ENCODE measurements around the gene C5orf15.
"Not testable (repeated sequence)": the region's sequence is repeated elsewhere in the genome, so short reads cannot be mapped to it uniquely, and the experiment has no call there.

C5orf15 gene

DNA sequence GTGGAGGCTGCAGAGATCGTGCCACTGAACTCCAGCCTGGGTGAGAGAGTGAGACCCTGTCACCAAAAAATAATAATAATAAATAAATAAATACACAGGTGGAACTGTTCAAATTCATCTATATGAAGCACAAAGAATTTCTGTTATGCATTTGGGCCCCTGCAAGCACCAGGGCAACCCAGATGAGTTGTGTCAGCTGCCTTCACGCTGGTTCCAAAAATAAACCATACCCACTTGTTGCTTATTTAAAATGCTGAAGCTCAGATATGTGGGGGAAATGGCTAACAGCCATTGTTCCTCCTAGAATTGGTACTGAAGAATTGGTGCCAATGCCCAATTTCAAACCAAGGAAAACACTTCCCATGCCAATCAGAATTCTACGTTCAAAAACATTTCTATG is 10.5 kb upstream of the C5orf15 start:
- no peak overlapping the region for H3K4me3 ChIP-seq (ENCODE audit: low read depth in 1 of 2, low read length in 2 of 2)
- peaks cover 23 to 89% of the 10 kb centered on the region in 2 donors for H3K36me3 ChIP-seq (ENCODE audit: control insufficient read depth in 1 of 2, insufficient read depth in 2 of 2, low read length in 2 of 2)
- no peak overlapping the region for H3K27ac ChIP-seq (ENCODE audit: low read depth, low read length)
- H3K9ac ChIP-seq (ENCODE audit: low read depth in 1 of 2, low read length in 2 of 2), result no peak overlapping the region
- no peaks in the 10 kb centered on the region for H3K9me3 ChIP-seq (ENCODE audit: control insufficient read depth in 1 of 2, low read length in 2 of 2)
- no peaks in the 10 kb centered on the region for H3K27me3 ChIP-seq (ENCODE audit: control insufficient read depth in 1 of 2, insufficient read depth in 2 of 2, low read length in 2 of 2)
- no peaks in the 10 kb centered on the region for H3K4me1 ChIP-seq (ENCODE audit: control insufficient read depth in 1 of 2, insufficient read depth in 2 of 2, low read length in 2 of 2)

DNA sequence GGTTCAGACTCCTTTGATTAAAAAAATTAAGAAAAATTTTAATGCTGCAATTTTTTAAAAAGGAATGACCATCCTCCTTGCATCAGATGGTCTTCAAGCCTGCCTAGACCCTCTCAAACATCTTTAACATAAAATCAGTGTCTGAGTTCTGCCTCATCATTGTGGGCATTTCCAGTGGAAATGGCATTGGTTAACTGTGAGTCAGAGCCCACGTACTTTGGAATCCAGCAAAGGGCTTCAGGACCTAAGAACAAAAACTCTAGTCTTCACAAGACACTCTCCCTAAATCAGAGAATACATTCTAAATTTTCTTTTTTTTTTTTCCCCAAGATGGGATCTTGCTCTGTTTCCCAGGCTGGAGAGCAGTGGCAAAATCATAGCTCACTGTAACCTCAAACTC is 9.4 kb upstream of the C5orf15 start:
- H3K27ac ChIP-seq (ENCODE audit: low read depth, low read length), result no peak overlapping the region
- no peaks in the 10 kb centered on the region for H3K4me1 ChIP-seq (ENCODE audit: control insufficient read depth in 1 of 2, insufficient read depth in 2 of 2, low read length in 2 of 2)
- H3K9ac ChIP-seq (ENCODE audit: low read depth in 1 of 2, low read length in 2 of 2), result no peak overlapping the region
- peaks cover 31 to 91% of the 10 kb centered on the region in 2 donors for H3K36me3 ChIP-seq (ENCODE audit: control insufficient read depth in 1 of 2, insufficient read depth in 2 of 2, low read length in 2 of 2)
- no peaks in the 10 kb centered on the region for H3K27me3 ChIP-seq (ENCODE audit: control insufficient read depth in 1 of 2, insufficient read depth in 2 of 2, low read length in 2 of 2)
- no peaks in the 10 kb centered on the region for H3K9me3 ChIP-seq (ENCODE audit: control insufficient read depth in 1 of 2, low read length in 2 of 2)
- no peak overlapping the region for H3K4me3 ChIP-seq (ENCODE audit: low read depth in 1 of 2, low read length in 2 of 2)

DNA sequence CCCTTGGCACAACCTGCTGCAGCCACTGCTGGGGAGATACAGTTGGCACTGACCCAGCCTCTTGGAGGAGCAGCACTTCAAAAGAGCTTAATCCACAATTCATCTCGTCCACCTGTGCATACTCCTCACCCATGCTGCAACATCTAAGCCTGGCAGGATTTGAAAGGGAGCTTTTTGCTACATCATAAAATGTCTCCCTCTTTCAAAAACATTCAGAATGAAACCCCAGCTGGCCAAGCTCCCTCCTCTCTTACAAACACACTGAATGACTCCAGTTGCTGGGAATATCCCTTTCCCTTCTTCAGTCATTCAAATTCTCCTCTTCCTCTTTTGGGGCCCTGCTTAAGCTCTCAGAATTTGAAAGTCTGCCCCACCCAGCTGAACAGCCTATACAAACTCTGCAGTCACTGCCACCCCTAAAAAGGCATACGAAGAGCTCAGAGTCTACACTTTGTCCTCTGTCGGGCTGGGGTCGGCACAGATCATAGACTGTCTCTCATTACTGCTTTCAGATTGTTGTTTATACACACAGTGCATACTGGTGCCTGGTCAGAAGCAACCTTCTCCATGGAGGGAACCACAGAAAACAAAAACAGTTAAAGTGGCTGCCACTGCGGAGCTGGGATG is 8.8 kb upstream of the C5orf15 start:
- Histone ChIP-seq H3K9ac (ENCODE audit: low read depth in 1 of 2, low read length in 2 of 2) (no peak overlapping the region), H3K27ac (ENCODE audit: low read depth, low read length) (no peak overlapping the region)

GRCh38 chr5:133975546-133975945 is 7.1 kb upstream of the C5orf15 start:
- not testable (repeated sequence) for H3K27ac ChIP-seq (ENCODE audit: low read depth, low read length); H3K9me3 ChIP-seq (ENCODE audit: control insufficient read depth in 1 of 2, low read length in 2 of 2); H3K4me3 ChIP-seq (ENCODE audit: low read depth in 1 of 2, low read length in 2 of 2); H3K4me1 ChIP-seq (ENCODE audit: control insufficient read depth in 1 of 2, insufficient read depth in 2 of 2, low read length in 2 of 2); H3K9ac ChIP-seq (ENCODE audit: low read depth in 1 of 2, low read length in 2 of 2); H3K27me3 ChIP-seq (ENCODE audit: control insufficient read depth in 1 of 2, insufficient read depth in 2 of 2, low read length in 2 of 2)
- H3K36me3 ChIP-seq (ENCODE audit: control insufficient read depth in 1 of 2, insufficient read depth in 2 of 2, low read length in 2 of 2), result peaks cover 28 to 78% of the 10 kb centered on the region in 2 donors

More for the DNA sequence above, 8.8 kb upstream of the C5orf15 start:
- peaks cover 32 to 89% of the 10 kb centered on the region in 2 donors for H3K36me3 ChIP-seq (ENCODE audit: control insufficient read depth in 1 of 2, insufficient read depth in 2 of 2, low read length in 2 of 2)
- H3K4me1 ChIP-seq (ENCODE audit: control insufficient read depth in 1 of 2, insufficient read depth in 2 of 2, low read length in 2 of 2), result no peaks in the 10 kb centered on the region
- no peak overlapping the region for H3K4me3 ChIP-seq (ENCODE audit: low read depth in 1 of 2, low read length in 2 of 2)
- no peaks in the 10 kb centered on the region for H3K27me3 ChIP-seq (ENCODE audit: control insufficient read depth in 1 of 2, insufficient read depth in 2 of 2, low read length in 2 of 2)
- no peaks in the 10 kb centered on the region for H3K9me3 ChIP-seq (ENCODE audit: control insufficient read depth in 1 of 2, low read length in 2 of 2)

GRCh38 chr5:133974142-133974541 is 5.7 kb upstream of the C5orf15 start:
- peaks cover 28 to 66% of the 10 kb centered on the region in 2 donors for H3K36me3 ChIP-seq (ENCODE audit: control insufficient read depth in 1 of 2, insufficient read depth in 2 of 2, low read length in 2 of 2)
- H3K27me3 ChIP-seq (ENCODE audit: control insufficient read depth in 1 of 2, insufficient read depth in 2 of 2, low read length in 2 of 2), result no peaks in the 10 kb centered on the region
- H3K9me3 ChIP-seq (ENCODE audit: control insufficient read depth in 1 of 2, low read length in 2 of 2), result no peaks in the 10 kb centered on the region
- H3K27ac ChIP-seq (ENCODE audit: low read depth, low read length), result no peak overlapping the region
- no peaks in the 10 kb centered on the region for H3K4me1 ChIP-seq (ENCODE audit: control insufficient read depth in 1 of 2, insufficient read depth in 2 of 2, low read length in 2 of 2)
- H3K9ac ChIP-seq (ENCODE audit: low read depth in 1 of 2, low read length in 2 of 2), result no peak overlapping the region
- no peak overlapping the region for H3K4me3 ChIP-seq (ENCODE audit: low read depth in 1 of 2, low read length in 2 of 2)

- Histone ChIP-seq H3K4me3 (ENCODE audit: low read depth in 1 of 2, low read length in 2 of 2) (no peak overlapping the region), H3K9me3 (ENCODE audit: control insufficient read depth in 1 of 2, low read length in 2 of 2) (no peaks in the 10 kb centered on the region), H3K27ac (ENCODE audit: low read depth, low read length) (no peak overlapping the region), H3K9ac (ENCODE audit: low read depth in 1 of 2, low read length in 2 of 2) (no peak overlapping the region), H3K36me3 (ENCODE audit: control insufficient read depth in 1 of 2, insufficient read depth in 2 of 2, low read length in 2 of 2) (peaks cover 25 to 33% of the 10 kb centered on the region in 2 donors), H3K27me3 (ENCODE audit: control insufficient read depth in 1 of 2, insufficient read depth in 2 of 2, low read length in 2 of 2) (no peaks in the 10 kb centered on the region), H3K4me1 (ENCODE audit: control insufficient read depth in 1 of 2, insufficient read depth in 2 of 2, low read length in 2 of 2) (peaks cover 9% of the 10 kb centered on the region in 2 donors)
These were observed 2.0 kb upstream of the C5orf15 start for GRCh38 chr5:133970325-133970909.

DNA sequence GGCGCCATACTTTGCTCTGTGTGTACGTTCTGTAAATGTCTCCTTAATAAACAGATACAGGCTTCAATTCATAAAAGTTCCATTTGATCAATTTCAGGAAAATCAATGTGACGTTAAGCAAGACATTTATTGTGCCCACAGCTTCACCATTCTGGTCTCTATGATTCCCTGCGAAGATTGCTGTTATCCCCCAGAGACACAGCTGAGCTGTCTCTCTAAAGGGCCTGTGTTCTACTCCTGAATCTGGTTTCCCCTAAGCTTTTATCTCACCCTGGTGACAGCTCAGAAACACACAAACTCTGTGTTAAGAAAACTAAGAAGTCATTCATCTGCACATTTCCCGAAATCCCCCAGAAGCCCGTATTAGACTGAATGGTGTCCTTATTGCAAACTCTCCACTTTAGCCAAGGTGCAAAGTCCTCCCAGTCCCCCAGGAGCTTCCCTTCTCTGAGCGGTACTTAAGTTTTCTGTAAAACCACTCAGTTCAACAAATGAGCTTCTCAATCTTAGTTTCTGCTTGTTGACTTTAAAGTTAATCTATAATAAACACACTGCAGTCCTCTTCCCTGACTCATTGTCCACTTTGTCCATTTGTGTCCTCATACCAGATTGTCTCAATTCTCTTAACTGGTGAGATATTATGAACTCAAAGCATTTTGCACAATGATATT is 1.4 kb upstream of the C5orf15 start:
- H3K27ac ChIP-seq (ENCODE audit: low read depth, low read length), result no peak overlapping the region
- H3K4me3 ChIP-seq (ENCODE audit: low read depth in 1 of 2, low read length in 2 of 2), result no peak overlapping the region
- H3K9me3 ChIP-seq (ENCODE audit: control insufficient read depth in 1 of 2, low read length in 2 of 2), result no peaks in the 10 kb centered on the region
- no peaks in the 10 kb centered on the region for H3K27me3 ChIP-seq (ENCODE audit: control insufficient read depth in 1 of 2, insufficient read depth in 2 of 2, low read length in 2 of 2)
- peaks cover 9% of the 10 kb centered on the region in 2 donors for H3K4me1 ChIP-seq (ENCODE audit: control insufficient read depth in 1 of 2, insufficient read depth in 2 of 2, low read length in 2 of 2)
- H3K9ac ChIP-seq (ENCODE audit: low read depth in 1 of 2, low read length in 2 of 2), result no peak overlapping the region
- peaks cover 21 to 26% of the 10 kb centered on the region in 2 donors for H3K36me3 ChIP-seq (ENCODE audit: control insufficient read depth in 1 of 2, insufficient read depth in 2 of 2, low read length in 2 of 2)

DNA sequence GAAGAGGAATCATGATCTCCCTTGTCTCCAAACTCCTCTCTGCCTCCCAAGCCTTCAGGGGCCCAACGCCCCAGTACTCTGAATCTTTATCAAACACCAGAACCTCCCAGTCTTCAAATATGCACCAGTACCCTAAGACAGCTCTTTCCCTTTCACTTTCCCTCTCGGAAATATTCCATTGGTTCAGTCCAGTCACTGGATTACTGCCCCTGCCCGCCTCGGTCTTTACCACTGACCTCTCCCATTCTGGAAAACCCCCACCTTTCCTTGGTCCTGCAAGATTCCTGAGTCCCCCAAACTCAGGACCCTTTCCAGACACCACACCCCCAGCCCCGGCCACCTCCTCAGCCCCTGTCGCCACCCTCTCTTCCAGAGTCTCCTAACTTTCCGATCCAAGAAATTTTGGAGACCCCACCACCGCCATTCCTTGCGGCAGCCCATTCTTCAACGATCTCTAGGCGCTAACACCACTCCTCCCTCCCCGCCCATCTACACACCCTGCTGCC is 674 bp downstream of the C5orf15 start:
- peak overlapping the region; percentile 89 to 99 for H3K4me3 ChIP-seq (ENCODE audit: low read depth in 1 of 2, low read length in 2 of 2)
- peak overlapping the region; percentile 86 for H3K27ac ChIP-seq (ENCODE audit: low read depth, low read length)
- H3K36me3 ChIP-seq (ENCODE audit: control insufficient read depth in 1 of 2, insufficient read depth in 2 of 2, low read length in 2 of 2), result peaks cover 6% of the 10 kb centered on the region in 2 donors
- peaks cover 9 to 14% of the 10 kb centered on the region in 2 donors for H3K4me1 ChIP-seq (ENCODE audit: control insufficient read depth in 1 of 2, insufficient read depth in 2 of 2, low read length in 2 of 2)
- H3K9me3 ChIP-seq (ENCODE audit: control insufficient read depth in 1 of 2, low read length in 2 of 2), result no peaks in the 10 kb centered on the region
- peak overlapping the region; percentile 83 to 87 for H3K9ac ChIP-seq (ENCODE audit: low read depth in 1 of 2, low read length in 2 of 2)
- H3K27me3 ChIP-seq (ENCODE audit: control insufficient read depth in 1 of 2, insufficient read depth in 2 of 2, low read length in 2 of 2), result no peaks in the 10 kb centered on the region

- peaks cover 9 to 18% of the 10 kb centered on the region in 2 donors for H3K4me1 ChIP-seq (ENCODE audit: control insufficient read depth in 1 of 2, insufficient read depth in 2 of 2, low read length in 2 of 2)
- peak overlapping the region; percentile 89 to 99 for H3K4me3 ChIP-seq (ENCODE audit: low read depth in 1 of 2, low read length in 2 of 2)
- H3K9ac ChIP-seq (ENCODE audit: low read depth in 1 of 2, low read length in 2 of 2), result peak overlapping the region in 1 of 2 donors; percentile 87
- no peaks in the 10 kb centered on the region for H3K9me3 ChIP-seq (ENCODE audit: control insufficient read depth in 1 of 2, low read length in 2 of 2)
- no peaks in the 10 kb centered on the region for H3K27me3 ChIP-seq (ENCODE audit: control insufficient read depth in 1 of 2, insufficient read depth in 2 of 2, low read length in 2 of 2)
- no peak overlapping the region for H3K27ac ChIP-seq (ENCODE audit: low read depth, low read length)
- peaks cover 4 to 6% of the 10 kb centered on the region in 2 donors for H3K36me3 ChIP-seq (ENCODE audit: control insufficient read depth in 1 of 2, insufficient read depth in 2 of 2, low read length in 2 of 2)
These were observed 1.3 kb downstream of the C5orf15 start for GRCh38 chr5:133967124-133967523.

DNA sequence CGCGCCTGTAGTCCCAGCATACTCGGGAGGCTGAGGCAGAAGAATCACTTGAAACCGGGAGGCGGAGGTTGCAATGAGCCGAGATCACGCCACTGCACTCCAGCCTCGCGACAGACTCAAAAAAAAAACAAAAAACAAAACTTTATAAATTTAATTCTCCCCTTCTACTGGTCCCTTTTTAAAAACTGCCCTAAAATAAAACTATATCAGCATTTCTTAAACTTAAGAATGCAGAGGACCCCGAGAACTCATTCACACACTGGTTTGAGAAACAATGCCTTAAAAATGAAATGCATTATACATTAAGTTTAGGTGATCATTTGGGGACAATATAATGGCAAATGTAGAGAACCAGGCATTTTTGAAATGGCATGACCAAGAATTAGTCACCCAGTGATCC is 2.3 kb downstream of the C5orf15 start:
- no peak overlapping the region for H3K4me3 ChIP-seq (ENCODE audit: low read depth in 1 of 2, low read length in 2 of 2)
- H3K9me3 ChIP-seq (ENCODE audit: control insufficient read depth in 1 of 2, low read length in 2 of 2), result no peaks in the 10 kb centered on the region
- no peaks in the 10 kb centered on the region for H3K36me3 ChIP-seq (ENCODE audit: control insufficient read depth in 1 of 2, insufficient read depth in 2 of 2, low read length in 2 of 2)
- no peak overlapping the region for H3K27ac ChIP-seq (ENCODE audit: low read depth, low read length)
- no peaks in the 10 kb centered on the region for H3K27me3 ChIP-seq (ENCODE audit: control insufficient read depth in 1 of 2, insufficient read depth in 2 of 2, low read length in 2 of 2)
- no peak overlapping the region for H3K9ac ChIP-seq (ENCODE audit: low read depth in 1 of 2, low read length in 2 of 2)
- H3K4me1 ChIP-seq (ENCODE audit: control insufficient read depth in 1 of 2, insufficient read depth in 2 of 2, low read length in 2 of 2), result peaks cover 9 to 18% of the 10 kb centered on the region in 2 donors

Measured in duodenal mucosa (tissue), 2 donors.